ENCODE measurements around the gene LRGUK.
"Not testable (repeated sequence)": the region's sequence is repeated elsewhere in the genome, so short reads cannot be mapped to it uniquely, and the experiment has no call there.

LRGUK gene

DNA sequence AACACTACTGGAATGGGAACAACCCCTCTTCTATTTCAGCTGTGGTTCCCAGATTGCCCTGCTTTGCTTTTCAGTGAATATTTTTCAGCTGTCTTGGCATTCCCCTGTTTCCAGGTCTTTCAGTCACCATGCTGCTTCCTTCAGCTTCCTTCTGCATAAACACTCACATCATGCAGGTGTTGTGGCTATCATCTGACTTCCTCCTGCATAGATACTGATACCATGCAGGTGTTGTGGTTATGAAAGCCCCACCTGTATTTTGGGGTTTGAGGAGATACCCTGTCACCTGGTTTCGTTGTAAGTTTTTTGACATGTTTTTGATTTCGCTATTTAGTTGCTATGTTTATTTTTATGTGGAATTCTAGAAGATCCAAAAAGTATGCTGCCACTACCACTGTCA is 118.1 kb downstream of the LRGUK start:
- DNase-seq (ENCODE audit: low read depth, low spot score): no peak

DNA sequence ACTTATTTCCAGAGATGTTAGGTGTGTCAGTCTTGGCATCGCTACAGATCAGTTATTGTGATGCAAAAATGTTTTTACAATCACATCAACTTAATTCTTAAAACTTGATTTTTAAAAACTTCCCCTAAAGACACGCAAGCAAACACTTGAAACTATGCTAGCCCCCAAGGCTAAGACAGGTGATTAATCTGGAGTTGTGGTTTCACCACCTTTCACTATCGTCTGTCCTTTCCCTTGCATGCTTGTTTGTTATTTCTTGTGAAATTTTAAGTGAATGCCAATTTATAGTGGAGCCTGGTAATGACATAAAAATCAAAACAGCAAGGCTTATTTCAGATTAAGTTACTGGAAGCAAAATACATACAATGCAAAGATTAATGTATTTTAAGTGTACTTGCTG is 119.2 kb downstream of the LRGUK start:
- no peak for DNase-seq (ENCODE audit: low read depth, low spot score)

DNA sequence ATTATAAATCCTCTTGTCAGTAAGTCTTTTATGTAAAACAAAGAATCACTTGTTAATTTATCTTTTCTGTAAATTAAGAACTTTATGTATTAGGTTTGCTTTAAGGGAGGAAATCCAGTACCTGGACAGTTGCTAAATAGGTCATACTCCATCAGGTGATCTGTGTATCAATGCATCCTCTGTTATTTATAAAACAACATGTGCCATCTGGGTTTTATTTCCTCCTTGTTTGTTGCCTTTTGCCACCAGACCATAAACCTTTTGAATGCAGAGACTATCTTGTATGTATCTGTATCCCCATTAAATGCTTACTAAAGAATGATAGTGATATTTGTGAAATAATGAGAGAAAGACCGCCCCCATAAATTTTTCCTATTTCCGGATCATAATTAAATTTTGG is 119.6 kb downstream of the LRGUK start:
- DNase-seq (ENCODE audit: low read depth, low spot score): no peak

DNA sequence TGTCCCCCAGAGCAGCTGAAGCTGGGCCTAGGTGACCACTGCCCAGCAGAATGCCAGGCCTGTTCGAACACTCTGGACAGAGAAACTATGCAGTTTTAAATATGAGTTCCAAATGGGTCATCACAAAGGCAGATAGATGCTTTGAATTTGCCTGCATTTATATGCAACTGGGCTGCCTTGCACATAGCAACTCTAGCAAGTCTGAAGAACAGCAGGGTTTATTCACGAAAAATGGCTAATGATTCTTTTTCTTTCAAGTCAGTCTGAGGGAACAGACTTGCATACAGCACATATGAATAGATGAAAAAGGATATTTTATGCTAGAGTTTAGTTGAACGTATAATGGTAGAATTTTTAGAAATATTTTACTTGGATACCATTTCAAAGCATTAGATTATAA is 121.1 kb downstream of the LRGUK start:
- DNase-seq (ENCODE audit: low read depth, low spot score): no peak

DNA sequence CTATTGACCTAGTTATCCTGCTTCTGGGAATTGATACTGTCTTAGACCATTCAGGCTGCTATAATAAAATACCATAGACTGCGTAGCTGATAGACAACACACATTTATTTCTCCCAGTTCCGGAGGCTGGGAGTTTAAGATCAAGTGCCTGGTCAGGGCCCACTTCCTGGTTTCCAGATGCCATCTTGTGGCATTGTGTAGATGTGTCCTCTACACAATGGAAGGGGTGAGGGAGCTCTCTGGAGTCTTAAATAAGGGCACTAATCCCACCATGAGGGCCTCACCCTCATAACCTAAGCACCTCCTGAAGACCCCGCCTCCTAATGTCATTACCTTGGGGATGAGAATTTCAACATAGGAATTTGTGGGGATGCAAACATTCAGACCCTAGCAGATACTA is 127.2 kb downstream of the LRGUK start:
- no peak for DNase-seq (ENCODE audit: low read depth, low spot score)

DNA sequence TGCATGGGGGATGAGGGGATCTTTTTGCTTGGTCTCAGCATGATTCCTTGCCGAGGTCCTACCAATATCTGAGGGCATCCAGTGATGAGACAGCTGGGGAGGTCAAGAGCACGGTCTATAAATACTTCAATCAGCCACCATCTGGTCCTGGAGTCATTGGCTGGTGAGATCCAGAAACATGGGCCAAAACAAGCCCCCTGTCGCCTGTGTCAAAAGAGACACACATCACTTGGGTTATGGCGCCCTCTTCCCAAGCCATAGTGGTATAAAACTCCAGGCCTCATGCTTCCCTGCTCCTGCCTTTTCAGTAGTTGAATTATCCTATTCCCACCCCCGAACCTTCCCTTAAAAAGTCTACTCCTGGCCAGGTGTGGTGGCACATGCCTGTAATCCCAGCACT is 128.7 kb downstream of the LRGUK start:
- no peak for DNase-seq (ENCODE audit: low read depth, low spot score)

DNA sequence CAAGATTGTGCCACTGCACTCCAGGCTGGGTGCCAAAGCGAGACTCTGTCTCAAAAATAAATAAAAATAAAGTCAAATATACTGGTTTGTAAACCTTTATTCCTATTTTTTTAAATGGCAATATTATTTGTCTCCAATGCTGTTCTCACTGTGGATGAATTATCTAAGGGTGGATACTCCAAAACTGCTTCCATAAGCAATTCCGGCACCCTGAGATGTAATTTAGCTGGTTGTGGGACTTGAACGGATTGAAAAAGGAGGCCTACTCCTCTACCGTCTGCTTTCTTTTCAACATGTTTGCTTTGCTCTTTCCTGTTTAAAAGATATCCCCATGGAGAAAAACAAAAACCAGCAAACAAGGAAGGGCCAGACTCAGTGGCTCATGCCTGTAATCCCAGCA is 135.2 kb downstream of the LRGUK start:
- DNase-seq (ENCODE audit: low read depth, low spot score): no peak

DNA sequence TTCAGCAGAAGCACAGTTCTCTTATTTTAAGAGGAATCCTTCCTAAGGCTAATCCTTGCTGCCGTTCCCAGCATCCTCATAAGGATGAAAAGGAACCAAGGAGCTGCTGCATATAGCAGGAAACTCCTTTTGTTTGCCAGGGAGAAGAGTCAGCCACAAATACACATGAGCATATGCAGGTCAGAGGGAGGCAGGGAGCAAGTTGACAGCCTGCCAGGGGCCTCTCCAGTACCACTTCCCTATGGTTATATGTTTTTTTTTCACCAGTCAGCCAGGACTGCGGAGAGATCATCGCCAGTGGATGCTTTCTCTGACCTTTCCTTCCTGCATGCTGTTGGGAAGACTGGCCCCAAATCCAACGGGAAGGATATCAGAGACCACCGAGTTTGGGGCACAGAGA is 149.8 kb downstream of the LRGUK start:
- no peak for DNase-seq (ENCODE audit: low read depth, low spot score)

DNA sequence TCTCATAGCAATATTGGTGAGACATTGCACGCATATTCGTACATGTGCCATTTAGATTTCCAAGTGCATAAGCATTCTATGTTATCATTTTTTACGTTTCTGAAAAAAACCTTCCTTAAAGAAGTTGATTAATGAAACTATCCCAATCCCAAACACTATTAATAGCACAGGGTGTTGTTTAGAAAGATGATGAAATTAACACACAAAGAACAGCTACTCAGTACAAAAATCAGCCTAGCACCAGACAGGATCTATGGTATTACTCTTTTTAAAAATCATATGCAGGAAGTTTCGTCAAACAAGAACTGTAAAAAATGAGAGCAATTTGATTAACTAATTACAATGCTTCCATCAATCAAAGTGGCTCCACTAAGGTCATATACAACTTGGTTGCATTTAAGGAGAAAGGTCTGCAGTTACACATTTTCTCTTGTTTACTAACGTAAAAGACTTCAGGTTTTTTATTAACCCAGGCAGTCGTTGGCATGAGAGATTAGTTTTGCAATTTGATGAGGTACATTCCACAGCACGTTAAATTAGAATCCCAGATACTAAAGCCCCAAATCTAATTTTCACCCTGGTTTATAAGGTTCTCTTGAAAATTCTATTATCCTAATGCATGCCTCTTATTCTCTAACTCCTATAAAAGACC is 151.5 kb downstream of the LRGUK start:
- no peak for DNase-seq (ENCODE audit: low read depth, low spot score)

DNA sequence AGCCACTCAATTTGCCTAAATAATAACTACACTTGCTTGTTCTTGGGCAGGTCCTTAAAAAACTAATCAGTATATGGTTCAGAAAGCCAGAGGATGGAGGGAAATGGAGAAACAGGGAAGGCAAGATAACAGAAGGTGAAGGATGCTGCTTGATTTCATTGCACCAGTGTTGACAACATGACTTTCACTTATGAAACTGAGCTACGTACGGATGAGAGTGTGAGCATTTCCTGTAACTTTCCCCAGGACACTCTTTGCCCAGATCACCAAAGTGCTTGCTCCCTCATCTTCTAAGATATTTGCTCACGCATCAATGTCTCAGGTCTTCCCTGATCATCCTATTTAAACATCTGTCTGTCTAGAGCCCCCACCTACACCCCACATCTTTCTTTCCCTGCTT is 152.2 kb downstream of the LRGUK start:
- DNase-seq (ENCODE audit: low read depth, low spot score): no peak

DNA sequence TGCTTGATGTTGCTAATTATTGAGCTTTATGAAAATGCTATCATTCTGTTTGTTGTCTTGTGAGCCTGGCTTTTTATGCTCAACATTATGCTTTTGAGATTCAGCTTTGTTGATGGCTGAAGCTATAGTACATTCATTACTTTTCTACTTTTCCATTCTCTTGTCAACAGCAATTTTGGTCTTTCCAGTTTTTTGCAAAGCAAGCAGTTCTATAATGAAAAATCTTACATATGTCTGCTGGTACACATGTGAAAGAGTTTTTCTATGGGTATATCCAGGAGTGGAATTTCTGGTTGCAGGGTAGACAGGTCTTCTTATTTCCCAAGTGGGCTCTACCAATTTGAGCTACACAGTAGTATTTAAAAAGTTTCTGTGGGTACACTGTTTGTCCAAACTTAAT is 152.8 kb downstream of the LRGUK start:
- DNase-seq (ENCODE audit: low read depth, low spot score): no peak

DNA sequence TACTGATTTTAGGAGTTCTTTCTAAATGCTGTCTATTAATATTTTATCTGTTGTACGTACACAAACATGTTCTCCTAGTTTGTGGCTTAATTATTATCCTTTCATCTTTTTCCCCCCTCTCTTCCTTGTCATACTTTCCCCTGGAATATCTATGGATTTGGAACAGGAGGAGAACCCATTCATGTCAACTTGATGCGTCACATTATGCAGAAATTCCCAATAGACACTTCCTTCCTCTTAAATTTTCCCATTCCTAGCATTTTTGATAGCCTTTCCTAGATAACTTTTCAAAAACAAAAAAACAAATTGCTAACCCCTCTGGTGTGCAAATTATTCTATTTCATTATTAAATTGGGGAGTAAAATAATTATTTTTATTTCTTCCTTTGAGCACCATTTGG is 153.4 kb downstream of the LRGUK start:
- DNase-seq (ENCODE audit: low read depth, low spot score): no peak

DNA sequence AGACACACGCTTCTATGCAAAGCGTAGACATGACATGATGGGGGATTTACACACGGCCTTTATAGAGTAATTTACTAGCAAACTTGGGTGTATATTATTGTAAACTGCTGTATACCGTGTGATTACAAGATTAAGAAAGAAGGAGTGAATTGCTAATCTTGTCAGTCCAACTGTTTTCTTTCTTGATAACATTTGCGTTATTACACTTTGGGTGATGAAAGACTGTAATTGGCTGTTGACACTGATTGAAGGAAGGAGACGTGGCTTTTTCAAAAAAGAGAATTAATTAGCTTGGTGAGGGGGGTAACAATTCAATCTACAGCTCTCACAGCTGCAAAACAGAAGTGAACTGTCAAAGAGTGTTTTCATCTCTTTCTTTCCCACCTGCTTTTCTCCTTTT is 156.9 kb downstream of the LRGUK start:
- no peak for DNase-seq (ENCODE audit: low read depth, low spot score)

DNA sequence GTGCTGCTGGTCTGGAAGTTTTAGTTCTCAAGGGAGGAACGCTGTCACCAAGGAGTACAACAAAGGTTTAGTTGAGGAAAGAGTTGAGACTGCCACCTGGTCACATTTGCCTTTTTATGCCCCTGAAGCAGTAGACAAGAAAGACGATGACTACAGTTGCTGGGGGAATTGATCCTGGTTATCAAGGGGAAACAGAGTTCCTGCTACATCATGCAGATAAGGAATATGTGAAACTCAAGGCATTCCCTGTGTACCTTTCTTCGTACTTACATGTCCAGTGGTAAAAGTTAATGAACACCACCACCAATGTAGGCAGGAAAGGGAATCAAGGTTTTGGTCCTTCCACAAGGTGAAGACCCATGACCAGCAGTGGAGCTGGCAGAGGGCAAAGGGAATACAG is 157.8 kb downstream of the LRGUK start:
- no peak for DNase-seq (ENCODE audit: low read depth, low spot score)

DNA sequence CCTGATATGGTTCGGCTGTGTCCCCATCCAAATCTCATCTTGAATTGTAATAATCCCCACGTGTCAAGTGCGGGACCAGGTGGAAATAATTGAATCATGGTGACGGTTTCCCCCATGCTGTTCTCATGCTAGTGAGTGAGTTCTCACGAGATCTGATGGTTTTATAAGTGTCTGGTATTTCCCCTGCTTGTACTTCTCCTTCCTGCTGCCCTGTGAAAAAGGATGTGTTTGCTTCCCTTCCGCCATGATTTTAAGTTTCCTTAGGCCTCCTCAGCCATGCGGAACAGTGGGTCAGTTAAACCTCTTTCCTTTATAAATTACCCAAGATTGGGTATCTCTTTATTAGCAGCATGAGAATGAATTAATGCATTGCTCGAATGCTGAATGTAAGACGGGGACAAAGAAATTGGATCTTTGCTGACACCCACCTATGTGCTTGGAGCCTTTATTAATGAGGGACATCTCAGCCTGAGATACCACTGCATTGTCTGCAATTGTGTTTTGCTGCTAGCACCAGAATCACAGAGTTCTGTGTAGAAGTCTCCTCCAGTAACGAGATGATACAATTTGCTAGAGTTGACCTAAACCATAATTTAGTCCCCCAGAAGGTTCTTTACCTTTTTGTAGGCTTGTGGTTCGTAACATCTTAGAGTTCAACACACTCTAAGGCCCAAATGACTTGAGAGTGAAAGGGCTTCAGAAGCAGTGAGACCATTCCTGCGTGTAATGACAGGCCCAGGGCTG is 160.9 kb downstream of the LRGUK start:
- no peak for DNase-seq (ENCODE audit: low read depth, low spot score)

DNA sequence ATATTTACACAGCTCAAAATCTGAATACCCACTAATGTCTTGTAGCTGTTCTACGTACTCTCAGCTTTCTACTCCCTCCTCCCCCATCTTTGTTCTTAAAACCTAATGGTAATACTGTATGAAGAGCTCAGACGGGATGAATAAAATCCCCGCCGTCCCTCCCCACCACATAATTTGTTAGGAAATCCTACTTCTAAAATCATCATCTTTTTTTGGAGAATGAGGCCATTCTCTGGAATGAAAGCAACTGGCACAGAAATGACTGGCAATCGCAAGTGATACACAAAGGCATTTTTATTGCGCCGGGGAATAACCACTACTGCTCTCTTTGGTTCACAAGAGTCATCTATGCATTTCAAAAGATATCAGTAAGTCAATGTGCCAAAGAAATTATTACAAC is 162.3 kb downstream of the LRGUK start:
- no peak for DNase-seq (ENCODE audit: low read depth, low spot score)

DNA sequence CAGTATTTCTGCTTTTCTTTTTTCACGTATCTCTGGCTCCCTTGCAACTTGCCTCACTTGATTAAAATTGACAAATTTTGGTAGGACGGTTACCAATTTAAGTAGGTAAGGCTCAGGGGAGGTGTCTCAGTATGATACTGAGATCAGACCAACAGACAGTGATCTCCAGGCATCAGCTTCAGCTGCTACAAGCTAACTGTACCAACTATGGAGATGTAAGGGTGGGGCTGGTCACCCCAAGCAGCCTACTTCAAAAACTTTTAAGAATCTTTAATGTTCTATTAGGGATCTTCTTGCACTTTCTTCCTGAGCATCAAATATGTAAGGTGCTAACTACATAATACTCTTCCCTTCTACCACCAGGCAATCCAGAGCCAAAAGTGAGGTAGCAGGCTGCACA is 162.7 kb downstream of the LRGUK start:
- no peak for DNase-seq (ENCODE audit: low read depth, low spot score)

DNA sequence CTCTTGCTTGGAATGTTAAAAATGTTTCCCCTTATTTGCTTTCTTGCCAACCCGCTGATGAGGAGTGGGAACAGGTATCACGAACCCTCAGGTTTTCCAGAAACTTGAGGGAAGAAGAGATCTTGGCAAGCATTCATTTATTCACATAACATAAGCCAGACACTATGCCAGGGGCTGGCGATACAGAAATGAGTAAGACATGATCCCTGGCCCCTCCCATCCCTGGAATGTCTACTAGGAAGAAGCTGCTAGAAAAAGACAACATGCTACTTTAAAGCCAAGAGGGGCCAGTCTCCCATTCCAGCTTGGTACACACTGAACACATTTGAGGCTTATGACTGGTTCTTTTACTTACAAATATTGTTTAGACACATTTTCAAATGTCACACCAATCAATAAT is 163.1 kb downstream of the LRGUK start:
- DNase-seq (ENCODE audit: low read depth, low spot score): no peak

DNA sequence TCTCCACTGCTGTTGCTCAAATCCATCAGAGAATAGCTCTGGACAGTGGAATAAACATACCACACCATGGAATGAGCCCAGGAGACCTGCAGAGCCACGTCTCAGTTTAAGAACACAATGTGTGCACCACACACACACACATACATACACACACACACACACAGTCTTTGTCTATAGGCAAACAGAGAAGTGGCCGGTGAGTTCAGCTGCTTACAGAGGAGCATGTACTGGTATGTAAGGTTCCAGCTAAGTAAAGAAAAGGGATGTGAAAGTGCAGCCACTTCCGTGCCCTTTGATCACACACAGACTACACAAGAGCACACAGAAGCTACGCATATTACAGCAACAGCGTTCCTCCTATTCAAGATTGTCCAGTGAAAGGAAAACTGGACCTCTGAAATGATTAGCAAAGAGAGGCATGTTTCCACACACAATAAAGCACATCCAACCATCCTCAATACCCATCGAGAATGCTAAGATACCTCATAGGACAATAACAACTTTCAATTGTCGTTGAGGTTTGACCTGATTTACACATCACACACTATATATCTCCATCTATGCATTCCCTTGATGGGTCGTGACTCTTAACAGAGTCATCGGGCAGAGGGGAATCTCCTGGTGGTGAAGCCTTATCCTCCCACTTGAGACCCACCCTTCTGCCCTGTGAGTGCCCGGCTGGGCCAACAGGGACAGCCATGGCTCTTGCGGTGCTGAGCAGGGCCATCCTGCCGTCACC is 166.0 kb downstream of the LRGUK start:
- no peak for DNase-seq (ENCODE audit: low read depth, low spot score)

DNA sequence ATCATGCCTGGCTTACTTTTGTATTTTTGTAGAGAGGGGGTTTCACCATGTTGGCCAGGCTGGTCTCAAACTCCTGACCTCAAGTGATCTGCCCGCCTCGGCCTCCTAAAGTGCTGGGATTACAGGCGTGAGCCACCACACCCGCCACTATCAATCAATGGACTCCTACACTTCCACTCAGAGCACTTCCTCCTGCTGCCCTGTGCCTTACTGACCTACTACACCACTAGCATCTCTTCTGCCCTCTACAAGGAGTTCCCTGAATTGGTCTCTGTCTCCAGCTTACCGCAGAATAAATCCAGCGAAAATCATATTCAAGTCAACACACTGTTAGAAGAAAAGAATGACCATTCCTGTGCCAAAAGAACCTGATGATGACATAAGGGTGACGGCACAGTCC is 168.8 kb downstream of the LRGUK start:
- not testable (repeated sequence) for DNase-seq (ENCODE audit: low read depth, low spot score)

DNA sequence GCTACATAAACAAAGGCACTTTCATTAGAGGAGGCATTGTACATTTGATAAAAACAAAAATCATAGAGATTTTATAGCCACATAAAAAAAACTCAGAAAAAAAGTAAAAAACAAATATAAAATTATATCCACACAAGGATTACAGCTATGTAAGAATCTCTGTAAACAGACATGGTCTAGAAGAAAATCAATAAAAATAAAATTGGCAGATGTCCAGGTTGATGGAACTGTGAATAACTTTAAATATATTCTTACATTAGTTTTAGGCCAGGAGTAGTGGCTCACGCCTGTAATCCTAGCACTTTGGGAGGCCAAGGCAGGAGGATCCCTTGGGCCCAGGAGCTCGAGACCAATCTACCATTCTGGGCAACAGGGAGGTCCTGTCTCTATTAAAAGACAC is 170.3 kb downstream of the LRGUK start:
- DNase-seq (ENCODE audit: low read depth, low spot score): no peak

DNA sequence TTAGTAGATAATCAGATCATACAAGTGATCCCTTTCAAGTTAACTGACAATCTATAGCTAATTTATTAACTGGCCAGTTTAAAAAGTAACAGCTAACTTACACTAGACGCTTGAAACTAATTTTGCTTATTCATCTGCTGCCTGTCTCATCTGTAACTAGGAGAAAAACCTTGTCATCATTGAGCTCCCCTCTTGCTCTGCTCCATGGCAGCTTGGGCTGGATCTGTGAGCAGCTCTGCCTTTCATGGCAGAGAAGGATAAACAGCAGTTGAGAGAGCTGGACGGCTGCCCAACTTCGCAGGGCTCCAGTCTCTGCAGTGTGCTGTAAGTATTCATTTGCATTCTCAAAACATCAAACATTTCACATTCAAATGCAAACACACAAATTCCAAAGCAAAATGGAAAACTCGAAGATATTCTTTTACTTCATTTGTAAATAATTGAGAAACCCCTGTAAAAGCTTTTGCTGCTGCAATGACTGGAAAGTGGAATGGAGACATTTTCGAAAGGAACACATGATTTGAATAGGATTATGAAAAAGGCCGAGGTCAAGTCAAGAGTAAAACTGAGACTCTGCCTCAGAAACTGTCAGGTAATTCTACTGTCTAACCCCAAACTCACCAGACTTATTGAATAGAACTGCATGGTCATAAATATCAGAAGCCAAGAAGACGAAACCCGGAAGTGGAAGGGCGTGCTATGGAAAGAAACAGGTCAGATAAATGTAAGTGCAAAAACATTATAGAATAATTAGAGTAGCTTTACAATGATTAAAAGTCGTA is 172.0 kb downstream of the LRGUK start:
- no peak for DNase-seq (ENCODE audit: low read depth, low spot score)

Measured in iPS DF 19.7 (cell line).